ENCODE data around the gene SLC4A8.

The SLC4A8 gene

GRCh38 chr12:51395283-51396230 is 29.1 kb upstream of the SLC4A8 start:
- H3K36me3 ChIP-seq (ENCODE audit: control insufficient read depth, insufficient read depth, low read length): no peaks in the 10 kb centered on the region
- H3K9me3 ChIP-seq (ENCODE audit: control insufficient read depth, low read length): no peaks in the 10 kb centered on the region
- WGBS, 2 experiments: 71 to 76% methylated on average over 8 of the region's 8 CpGs
- no peak overlapping the region for H3K27ac ChIP-seq (ENCODE audit: insufficient read depth, low read depth, low read length, poor library complexity, severe bottlenecking)
- H3K4me3 ChIP-seq (ENCODE audit: insufficient read depth, low read depth, low read length): no peak overlapping the region
- no peaks in the 10 kb centered on the region for H3K4me1 ChIP-seq (ENCODE audit: control insufficient read depth, insufficient read depth, low read length)
- H3K27me3 ChIP-seq (ENCODE audit: control insufficient read depth, insufficient read depth, low read length, poor library complexity, severe bottlenecking): peaks cover 39% of the 10 kb centered on the region

- peaks cover 18% of the 10 kb centered on the region for H3K27me3 ChIP-seq (ENCODE audit: control insufficient read depth, insufficient read depth, low read length, poor library complexity, severe bottlenecking)
- no peaks in the 10 kb centered on the region for H3K4me1 ChIP-seq (ENCODE audit: control insufficient read depth, insufficient read depth, low read length)
- H3K27ac ChIP-seq (ENCODE audit: insufficient read depth, low read depth, low read length, poor library complexity, severe bottlenecking): no peak overlapping the region
- no peaks in the 10 kb centered on the region for H3K9me3 ChIP-seq (ENCODE audit: control insufficient read depth, low read length)
- H3K4me3 ChIP-seq (ENCODE audit: insufficient read depth, low read depth, low read length): no peak overlapping the region
- WGBS, 2 experiments: 86 to 89% methylated on average over 4 of the region's 4 CpGs
- H3K36me3 ChIP-seq (ENCODE audit: control insufficient read depth, insufficient read depth, low read length): no peaks in the 10 kb centered on the region
These were observed 27.0 kb upstream of the SLC4A8 start for GRCh38 chr12:51397670-51398069.

- Histone ChIP-seq H3K27ac (ENCODE audit: insufficient read depth, low read depth, low read length, poor library complexity, severe bottlenecking) (no peak overlapping the region), H3K4me1 (ENCODE audit: control insufficient read depth, insufficient read depth, low read length) (no peaks in the 10 kb centered on the region), H3K4me3 (ENCODE audit: insufficient read depth, low read depth, low read length) (no peak overlapping the region), H3K9me3 (ENCODE audit: control insufficient read depth, low read length) (no peaks in the 10 kb centered on the region), H3K27me3 (ENCODE audit: control insufficient read depth, insufficient read depth, low read length, poor library complexity, severe bottlenecking) (no peaks in the 10 kb centered on the region), H3K36me3 (ENCODE audit: control insufficient read depth, insufficient read depth, low read length) (no peaks in the 10 kb centered on the region)
- 90 to 92% methylated on average over 4 of the region's 4 CpGs for WGBS, 2 experiments
These were observed 24.7 kb upstream of the SLC4A8 start for GRCh38 chr12:51399891-51400290.

- Histone ChIP-seq H3K27me3 (ENCODE audit: control insufficient read depth, insufficient read depth, low read length, poor library complexity, severe bottlenecking) (no peaks in the 10 kb centered on the region), H3K9me3 (ENCODE audit: control insufficient read depth, low read length) (no peaks in the 10 kb centered on the region), H3K4me3 (ENCODE audit: insufficient read depth, low read depth, low read length) (no peak overlapping the region), H3K36me3 (ENCODE audit: control insufficient read depth, insufficient read depth, low read length) (no peaks in the 10 kb centered on the region), H3K4me1 (ENCODE audit: control insufficient read depth, insufficient read depth, low read length) (no peaks in the 10 kb centered on the region), H3K27ac (ENCODE audit: insufficient read depth, low read depth, low read length, poor library complexity, severe bottlenecking) (no peak overlapping the region)
- 94% methylated on average over 14 of the region's 14 CpGs for WGBS, 2 experiments
These were observed 23.6 kb upstream of the SLC4A8 start for GRCh38 chr12:51401020-51401419.

- H3K27me3 ChIP-seq (ENCODE audit: control insufficient read depth, insufficient read depth, low read length, poor library complexity, severe bottlenecking): no peaks in the 10 kb centered on the region
These were observed 23.1 kb upstream of the SLC4A8 start for GRCh38 chr12:51401486-51401885.

GRCh38 chr12:51401900-51402299 is 22.7 kb upstream of the SLC4A8 start:
- H3K36me3 ChIP-seq (ENCODE audit: control insufficient read depth, insufficient read depth, low read length): no peaks in the 10 kb centered on the region
- H3K27me3 ChIP-seq (ENCODE audit: control insufficient read depth, insufficient read depth, low read length, poor library complexity, severe bottlenecking): no peaks in the 10 kb centered on the region
- H3K4me1 ChIP-seq (ENCODE audit: control insufficient read depth, insufficient read depth, low read length): no peaks in the 10 kb centered on the region
- no peak overlapping the region for H3K4me3 ChIP-seq (ENCODE audit: insufficient read depth, low read depth, low read length)
- no peaks in the 10 kb centered on the region for H3K9me3 ChIP-seq (ENCODE audit: control insufficient read depth, low read length)
- WGBS, 2 experiments: 0% methylated on average over 1 of the region's 1 CpG; no CpG with 5 or more reads in 1 of the 2 experiments
- H3K27ac ChIP-seq (ENCODE audit: insufficient read depth, low read depth, low read length, poor library complexity, severe bottlenecking): no peak overlapping the region

More at GRCh38 chr12:51401486-51401885, 23.1 kb upstream of the SLC4A8 start:
- Histone ChIP-seq H3K4me1 (ENCODE audit: control insufficient read depth, insufficient read depth, low read length) (no peaks in the 10 kb centered on the region), H3K36me3 (ENCODE audit: control insufficient read depth, insufficient read depth, low read length) (no peaks in the 10 kb centered on the region), H3K9me3 (ENCODE audit: control insufficient read depth, low read length) (no peaks in the 10 kb centered on the region), H3K4me3 (ENCODE audit: insufficient read depth, low read depth, low read length) (no peak overlapping the region), H3K27ac (ENCODE audit: insufficient read depth, low read depth, low read length, poor library complexity, severe bottlenecking) (no peak overlapping the region)
- WGBS, 2 experiments: 92 to 96% methylated on average over 13 of the region's 13 CpGs

- Histone ChIP-seq H3K27me3 (ENCODE audit: control insufficient read depth, insufficient read depth, low read length, poor library complexity, severe bottlenecking) (no peaks in the 10 kb centered on the region), H3K36me3 (ENCODE audit: control insufficient read depth, insufficient read depth, low read length) (no peaks in the 10 kb centered on the region), H3K9me3 (ENCODE audit: control insufficient read depth, low read length) (no peaks in the 10 kb centered on the region), H3K27ac (ENCODE audit: insufficient read depth, low read depth, low read length, poor library complexity, severe bottlenecking) (no peak overlapping the region), H3K4me1 (ENCODE audit: control insufficient read depth, insufficient read depth, low read length) (no peaks in the 10 kb centered on the region), H3K4me3 (ENCODE audit: insufficient read depth, low read depth, low read length) (no peak overlapping the region)
- WGBS, 2 experiments: 95 to 97% methylated on average over 6 of the region's 6 CpGs
These were observed 21.5 kb upstream of the SLC4A8 start for GRCh38 chr12:51403159-51403558.

- H3K36me3 ChIP-seq (ENCODE audit: control insufficient read depth, insufficient read depth, low read length): no peaks in the 10 kb centered on the region
- no peaks in the 10 kb centered on the region for H3K4me1 ChIP-seq (ENCODE audit: control insufficient read depth, insufficient read depth, low read length)
- H3K27ac ChIP-seq (ENCODE audit: insufficient read depth, low read depth, low read length, poor library complexity, severe bottlenecking): no peak overlapping the region
- H3K4me3 ChIP-seq (ENCODE audit: insufficient read depth, low read depth, low read length): no peak overlapping the region
- H3K27me3 ChIP-seq (ENCODE audit: control insufficient read depth, insufficient read depth, low read length, poor library complexity, severe bottlenecking): no peaks in the 10 kb centered on the region
- whole genome bisulfite sequencing, 2 experiments: 93 to 96% methylated on average over 4 of the region's 4 CpGs
- H3K9me3 ChIP-seq (ENCODE audit: control insufficient read depth, low read length): no peaks in the 10 kb centered on the region
These were observed 20.9 kb upstream of the SLC4A8 start for GRCh38 chr12:51403681-51404136.

- Histone ChIP-seq H3K9me3 (ENCODE audit: control insufficient read depth, low read length) (no peaks in the 10 kb centered on the region), H3K4me1 (ENCODE audit: control insufficient read depth, insufficient read depth, low read length) (no peaks in the 10 kb centered on the region), H3K36me3 (ENCODE audit: control insufficient read depth, insufficient read depth, low read length) (no peaks in the 10 kb centered on the region), H3K27ac (ENCODE audit: insufficient read depth, low read depth, low read length, poor library complexity, severe bottlenecking) (no peak overlapping the region), H3K4me3 (ENCODE audit: insufficient read depth, low read depth, low read length) (no peak overlapping the region), H3K27me3 (ENCODE audit: control insufficient read depth, insufficient read depth, low read length, poor library complexity, severe bottlenecking) (no peaks in the 10 kb centered on the region)
- 89 to 99% methylated on average over 3 of the region's 3 CpGs for WGBS, 2 experiments
These were observed 20.0 kb upstream of the SLC4A8 start for GRCh38 chr12:51404627-51405026.

GRCh38 chr12:51405801-51406207 is 18.8 kb upstream of the SLC4A8 start:
- no peak overlapping the region for H3K27ac ChIP-seq (ENCODE audit: insufficient read depth, low read depth, low read length, poor library complexity, severe bottlenecking)
- no peaks in the 10 kb centered on the region for H3K4me1 ChIP-seq (ENCODE audit: control insufficient read depth, insufficient read depth, low read length)
- WGBS, 2 experiments: 96 to 97% methylated on average over 3 of the region's 3 CpGs
- no peaks in the 10 kb centered on the region for H3K9me3 ChIP-seq (ENCODE audit: control insufficient read depth, low read length)
- no peaks in the 10 kb centered on the region for H3K27me3 ChIP-seq (ENCODE audit: control insufficient read depth, insufficient read depth, low read length, poor library complexity, severe bottlenecking)
- H3K4me3 ChIP-seq (ENCODE audit: insufficient read depth, low read depth, low read length): no peak overlapping the region
- no peaks in the 10 kb centered on the region for H3K36me3 ChIP-seq (ENCODE audit: control insufficient read depth, insufficient read depth, low read length)

Measured in ectodermal cell (in vitro differentiated cells).